Endothelial cell (in vitro differentiated cells): ENCODE results near the gene NFX1. TPM values are rescaled to one million over a fixed set of nuclear protein-coding genes. Genes with fewer than 3 reads are reported as not detected.
"Not testable (repeated sequence)": the region's sequence is repeated elsewhere in the genome, so short reads cannot be mapped to it uniquely, and the experiment has no call there.

Experiments
- DNase-seq: peaks from one replicate; pipeline ENCODE4 v3.0.0; 2021; ENCODE audit warnings: low spot score
- H3K27ac Mint-ChIP-seq: one replicate; pipeline ENCODE4 v1.8.0; 2021; ENCODE audit warnings: mixed read lengths, inconsistent platforms; ENCODE audit not compliant: unreplicated experiment
- H3K27me3 Mint-ChIP-seq: one replicate; pipeline ENCODE4 v1.8.0; 2021; ENCODE audit warnings: mild to moderate bottlenecking, moderate library complexity, mixed read lengths, inconsistent platforms; ENCODE audit not compliant: unreplicated experiment
- H3K36me3 Mint-ChIP-seq: one replicate; pipeline ENCODE4 v1.8.0; 2021; ENCODE audit warnings: mild to moderate bottlenecking, low read depth, mixed read lengths, inconsistent platforms; ENCODE audit not compliant: unreplicated experiment
- H3K4me1 Mint-ChIP-seq: one replicate; pipeline ENCODE4 v1.8.0; 2021; ENCODE audit warnings: mild to moderate bottlenecking, mixed read lengths, inconsistent platforms; ENCODE audit not compliant: unreplicated experiment
- H3K4me3 Mint-ChIP-seq: one replicate; pipeline ENCODE4 v1.8.0; 2021; ENCODE audit warnings: mild to moderate bottlenecking, mixed read lengths, inconsistent platforms; ENCODE audit not compliant: unreplicated experiment
- H3K9me3 Mint-ChIP-seq: one replicate; pipeline ENCODE4 v1.8.0; 2021; ENCODE audit warnings: mixed read lengths, inconsistent platforms; ENCODE audit not compliant: unreplicated experiment
- CTCF ChIP-seq: fragments of 200-600 bp; sonication (generic); IDR thresholded peaks from one replicate; pipeline ENCODE4 v1.5.0; 2021; ENCODE audit warnings: antibody characterized with exemption; ENCODE audit not compliant: unreplicated experiment
- total RNA-seq: library from RNA; stranded (reverse); fragmentation: NEBNext Ultra II Directional; extraction: Animal tissue kit (Norgen Biotek cat#: 25700); gene quantifications from one replicate; pipeline ENCODE4 v1.2.1, GENCODE V29; 2021; ENCODE audit not compliant: unreplicated experiment

The NFX1 gene
- total RNA-seq, 1 donor from 2014 or later = 33.5 TPM

GRCh38 chr9:33351547-33351946 is 61.2 kb downstream of the NFX1 start:
- no peak overlapping the region for H3K4me3 Mint-ChIP-seq
- H3K27ac Mint-ChIP-seq = no peak overlapping the region
- H3K36me3 Mint-ChIP-seq = peaks cover 26% of the 10 kb centered on the region
- peaks cover 11% of the 10 kb centered on the region for H3K4me1 Mint-ChIP-seq
- no peaks in the 10 kb centered on the region for H3K27me3 Mint-ChIP-seq
- no peak for DNase-seq
- H3K9me3 Mint-ChIP-seq = no peaks in the 10 kb centered on the region
- no peak for TF ChIP-seq CTCF

GRCh38 chr9:33354651-33355211 is 64.4 kb downstream of the NFX1 start:
- H3K4me1 Mint-ChIP-seq = peaks cover 11% of the 10 kb centered on the region
- DNase-seq = no peak
- peaks cover 3% of the 10 kb centered on the region for H3K36me3 Mint-ChIP-seq
- no peak for TF ChIP-seq CTCF
- H3K9me3 Mint-ChIP-seq = no peaks in the 10 kb centered on the region
- H3K4me3 Mint-ChIP-seq = no peak overlapping the region
- no peaks in the 10 kb centered on the region for H3K27me3 Mint-ChIP-seq
- H3K27ac Mint-ChIP-seq = peak overlapping the region; percentile 2

GRCh38 chr9:33355933-33356332 is 65.6 kb downstream of the NFX1 start:
- no peak for DNase-seq
- Mint-ChIP-seq H3K4me1 (peaks cover 11% of the 10 kb centered on the region), H3K36me3 (peaks cover 3% of the 10 kb centered on the region), H3K27me3 (no peaks in the 10 kb centered on the region), H3K27ac (no peak overlapping the region), H3K9me3 (no peaks in the 10 kb centered on the region), H3K4me3 (no peak overlapping the region)
- TF ChIP-seq CTCF = no peak

GRCh38 chr9:33358641-33359040 is 68.3 kb downstream of the NFX1 start:
- peaks cover 11% of the 10 kb centered on the region for H3K4me1 Mint-ChIP-seq
- not testable (repeated sequence) for H3K9me3 Mint-ChIP-seq, H3K27me3 Mint-ChIP-seq, H3K36me3 Mint-ChIP-seq, DNase-seq, H3K27ac Mint-ChIP-seq, H3K4me3 Mint-ChIP-seq

- Mint-ChIP-seq H3K27ac (no peak overlapping the region), H3K27me3 (peaks cover 3% of the 10 kb centered on the region), H3K4me3 (no peak overlapping the region), H3K4me1 (no peaks in the 10 kb centered on the region), H3K9me3 (no peaks in the 10 kb centered on the region), H3K36me3 (peaks cover 36% of the 10 kb centered on the region)
- TF ChIP-seq CTCF = no peak
- DNase-seq = no peak
These were observed 73.8 kb downstream of the NFX1 start for GRCh38 chr9:33364127-33364526.

- not testable (repeated sequence) for DNase-seq, H3K4me3 Mint-ChIP-seq, H3K27ac Mint-ChIP-seq, H3K27me3 Mint-ChIP-seq, H3K4me1 Mint-ChIP-seq, H3K9me3 Mint-ChIP-seq
- H3K36me3 Mint-ChIP-seq = peaks cover 40% of the 10 kb centered on the region
These were observed 74.5 kb downstream of the NFX1 start for GRCh38 chr9:33364814-33365213.
